Caco-2 (cell line): ENCODE results near the gene POLA1. TPM values are rescaled to one million over a fixed set of nuclear protein-coding genes. Genes with fewer than 3 reads are reported as not detected.

Experiments
- BruUV-seq: library from RNA; stranded (reverse); fragments of 400-500 nt; replicated peaks from 2 replicates; lab custom pipeline; 2021; lab: Mats Ljungman, UMichigan
- CTCF ChIA-PET: fragments of 300-600 bp; sonication (Branson Sonifier 250); formaldehyde crosslinking; loops from one replicate; lab custom pipeline; 2022; ENCODE audit warnings: antibody characterized with exemption; lab: Charles Lee
- POLR2A ChIA-PET: fragments of 300-600 bp; sonication (Branson Sonifier 250); formaldehyde crosslinking; loops from one replicate; lab custom pipeline; 2022; ENCODE audit warnings: antibody characterized with exemption; lab: Charles Lee
- DNase-seq, 2 experiments: peaks; one replicate each; pipeline versions ENCODE4 v3.0.0 to v3.0.0-alpha.2; 2020 to 2022
- H3K27me3 ChIP-seq: replicated peaks from 2 replicates; pipeline ENCODE4 v1.6.0; 2011; ENCODE audit warnings: low read length; ENCODE audit not compliant: control insufficient read depth, insufficient read depth
- H3K36me3 ChIP-seq: 2 replicates; pipeline ENCODE4 v1.5.1; 2011; ENCODE audit warnings: low read length; ENCODE audit not compliant: control insufficient read depth, insufficient read depth
- H3K4me1 ChIP-seq: fragments of 250-450 bp; sonication (Bioruptor Pico); 2 replicates; pipeline ENCODE4 v1.5.1; 2020; ENCODE audit warnings: mild to moderate bottlenecking
- H3K4me3 ChIP-seq: 2 replicates; pipeline ENCODE4 v1.5.1; 2011; ENCODE audit warnings: low read depth, mild to moderate bottlenecking, control low read depth, low read length
- H3K9me3 ChIP-seq: fragments of 250-450 bp; sonication (Bioruptor Pico); 2 replicates; pipeline ENCODE4 v1.5.1; 2020; ENCODE audit warnings: mild to moderate bottlenecking, moderate library complexity
- H3K27ac Mint-ChIP-seq: one replicate; pipeline ENCODE4 v1.8.0; 2022; ENCODE audit warnings: mixed read lengths; ENCODE audit not compliant: unreplicated experiment
- H3K27me3 Mint-ChIP-seq: one replicate; pipeline ENCODE4 v1.8.0; 2022; ENCODE audit warnings: mixed read lengths; ENCODE audit not compliant: insufficient read depth, unreplicated experiment
- H3K36me3 Mint-ChIP-seq: one replicate; pipeline ENCODE4 v1.8.0; 2022; ENCODE audit warnings: mild to moderate bottlenecking, mixed read lengths; ENCODE audit not compliant: insufficient read depth, unreplicated experiment
- H3K4me1 Mint-ChIP-seq: one replicate; pipeline ENCODE4 v1.8.0; 2022; ENCODE audit warnings: low read depth, mixed read lengths; ENCODE audit not compliant: unreplicated experiment
- H3K4me3 Mint-ChIP-seq: one replicate; pipeline ENCODE4 v1.8.0; 2022; ENCODE audit warnings: mild to moderate bottlenecking, moderate library complexity, mixed read lengths; ENCODE audit not compliant: unreplicated experiment
- H3K9me3 Mint-ChIP-seq: one replicate; pipeline ENCODE4 v1.8.0; 2022; ENCODE audit warnings: mixed read lengths; ENCODE audit not compliant: unreplicated experiment
- intact Hi-C: fragments of 100-400 bp; cut with micrococcal nuclease; formaldehyde crosslinking; loops from one replicate; pipeline ENCODE4 v1.10.0; 2022; ENCODE audit not compliant: unreplicated experiment
- total RNA-seq: library from RNA; stranded (reverse); gene quantifications from 2 replicates; pipeline ENCODE4 v1.2.3, GENCODE V29; 2022
- TF ChIP-seq, protein P1 (sequence below), 2 experiments: fragments of 200-600 bp in 1 of 2; IDR thresholded peaks; 1 replicate in 1 of 2; 2 replicates in 1 of 2; pipeline versions ENCODE4 v1.5.1 to v1.8.0; 2011 to 2022; ENCODE audit warnings: antibody characterized with exemption in 1 of 2, control low read depth in 1 of 2, inconsistent platforms in 1 of 2, low read depth in 1 of 2, low read length in 1 of 2, mild to moderate bottlenecking in 1 of 2, moderate library complexity in 1 of 2; ENCODE audit not compliant: insufficient read depth in 1 of 2, severe bottlenecking in 1 of 2, unreplicated experiment in 1 of 2

The POLA1 gene
- total RNA-seq, 1 experiment from 2014 or later, result 23.5 TPM

DNA sequence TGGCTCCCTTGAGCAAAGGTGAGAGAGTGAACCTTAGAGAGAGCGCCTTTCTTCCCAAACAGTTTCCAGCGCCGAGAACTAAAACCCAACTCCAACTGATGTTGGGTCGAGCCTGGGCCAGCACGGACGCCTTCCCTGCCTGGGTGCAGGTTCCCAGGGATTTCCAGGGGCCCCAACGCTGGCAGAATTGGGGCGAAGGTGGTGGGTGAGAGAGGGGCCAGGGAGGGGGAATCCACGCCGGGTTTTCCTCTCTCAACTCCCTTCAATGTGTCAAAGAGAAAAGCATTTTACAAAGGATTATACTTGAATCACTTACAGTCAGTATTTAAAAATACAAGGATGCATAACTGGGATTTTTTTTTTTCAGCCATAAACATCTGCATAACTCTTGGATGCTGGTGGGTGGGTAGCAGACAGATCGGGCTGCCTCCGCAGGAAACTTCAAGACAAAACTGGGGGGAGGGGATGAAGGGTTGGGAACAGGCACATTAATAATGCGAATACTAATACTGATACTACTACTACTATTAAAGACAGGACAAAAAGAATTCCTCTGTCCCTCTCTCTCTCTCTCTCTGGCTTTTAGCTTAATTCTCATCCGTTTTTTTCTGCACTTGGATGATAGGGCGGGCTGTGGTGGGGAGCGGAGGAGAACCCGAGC lies 323.4 kb downstream of the POLA1 start:
- TF ChIP-seq, protein P1, sequence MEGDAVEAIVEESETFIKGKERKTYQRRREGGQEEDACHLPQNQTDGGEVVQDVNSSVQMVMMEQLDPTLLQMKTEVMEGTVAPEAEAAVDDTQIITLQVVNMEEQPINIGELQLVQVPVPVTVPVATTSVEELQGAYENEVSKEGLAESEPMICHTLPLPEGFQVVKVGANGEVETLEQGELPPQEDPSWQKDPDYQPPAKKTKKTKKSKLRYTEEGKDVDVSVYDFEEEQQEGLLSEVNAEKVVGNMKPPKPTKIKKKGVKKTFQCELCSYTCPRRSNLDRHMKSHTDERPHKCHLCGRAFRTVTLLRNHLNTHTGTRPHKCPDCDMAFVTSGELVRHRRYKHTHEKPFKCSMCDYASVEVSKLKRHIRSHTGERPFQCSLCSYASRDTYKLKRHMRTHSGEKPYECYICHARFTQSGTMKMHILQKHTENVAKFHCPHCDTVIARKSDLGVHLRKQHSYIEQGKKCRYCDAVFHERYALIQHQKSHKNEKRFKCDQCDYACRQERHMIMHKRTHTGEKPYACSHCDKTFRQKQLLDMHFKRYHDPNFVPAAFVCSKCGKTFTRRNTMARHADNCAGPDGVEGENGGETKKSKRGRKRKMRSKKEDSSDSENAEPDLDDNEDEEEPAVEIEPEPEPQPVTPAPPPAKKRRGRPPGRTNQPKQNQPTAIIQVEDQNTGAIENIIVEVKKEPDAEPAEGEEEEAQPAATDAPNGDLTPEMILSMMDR (IDR thresholded peaks at IDR 0.05; ENCODE audit: insufficient read depth in 1 of 2, low read depth in 1 of 2, low read length in 1 of 2, severe bottlenecking in 1 of 2, unreplicated experiment in 1 of 2), result no peak
- Mint-ChIP-seq H3K27me3 (peaks cover 26% of the 10 kb centered on the region), H3K4me1 (no peaks in the 10 kb centered on the region), H3K36me3 (peaks cover 6% of the 10 kb centered on the region), H3K9me3 (no peaks in the 10 kb centered on the region), H3K27ac (no peak overlapping the region), H3K4me3 (peak overlapping the region; percentile 73)
- CTCF ChIA-PET, result no interaction called here
- Histone ChIP-seq H3K4me3 (no peak overlapping the region; the same call in 1 of the 2 replicates), H3K27me3 (no peaks in the 10 kb centered on the region; the same call in 1 of the 2 replicates), H3K4me1 (no peaks in the 10 kb centered on the region), H3K9me3 (no peaks in the 10 kb centered on the region), H3K36me3 (no peaks in the 10 kb centered on the region)
- POLR2A ChIA-PET, result no interaction called here
- no peak for DNase-seq
- BruUV-seq, result no TSS peak
- intact Hi-C loops, result no loop called here

DNA sequence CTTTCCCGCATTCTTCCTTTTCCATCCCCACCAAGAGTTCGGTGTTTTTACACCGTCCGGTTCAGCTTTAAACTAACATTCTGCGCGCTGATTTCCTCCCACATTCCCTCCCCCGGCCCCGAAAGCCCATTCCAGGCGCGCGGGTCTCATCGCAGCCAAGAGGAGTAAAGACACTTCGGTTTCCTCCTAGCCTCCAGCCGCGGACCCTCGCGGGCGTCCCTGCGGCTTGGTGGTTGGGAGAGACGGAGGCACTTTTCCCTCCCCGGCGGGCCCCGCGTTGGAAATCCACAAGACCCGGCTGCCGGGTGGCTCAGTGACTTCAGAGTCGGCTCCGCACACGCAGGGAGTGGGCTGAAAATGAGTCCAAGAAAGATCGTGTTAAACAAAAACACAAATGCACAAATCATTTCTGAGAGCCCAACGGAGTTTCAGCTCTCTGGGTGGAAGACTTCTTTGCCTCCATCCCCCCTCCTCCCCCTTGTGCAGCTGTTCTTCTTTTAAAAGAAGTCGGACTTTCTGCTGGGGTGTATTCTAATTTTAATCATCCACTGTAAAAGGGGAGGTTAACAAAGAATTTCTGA lies 324.0 kb downstream of the POLA1 start:
- no peak overlapping the region for H3K27ac Mint-ChIP-seq
- no peaks in the 10 kb centered on the region for H3K9me3 Mint-ChIP-seq
- H3K4me1 Mint-ChIP-seq, result no peaks in the 10 kb centered on the region
- H3K27me3 ChIP-seq, result no peaks in the 10 kb centered on the region; the same call in 1 of the 2 replicates
- peak overlapping the region; percentile 30 for H3K4me3 ChIP-seq
- intact Hi-C loops, result no loop called here
- TF ChIP-seq, protein P1 (IDR thresholded peaks at IDR 0.05; ENCODE audit: insufficient read depth in 1 of 2, low read depth in 1 of 2, low read length in 1 of 2, severe bottlenecking in 1 of 2, unreplicated experiment in 1 of 2), result no peak
- DNase-seq, result peak in 1 of 2 experiments; percentile 18
- no peaks in the 10 kb centered on the region for H3K36me3 ChIP-seq
- H3K36me3 Mint-ChIP-seq, result peaks cover 6% of the 10 kb centered on the region
- peaks cover 29% of the 10 kb centered on the region for H3K27me3 Mint-ChIP-seq
- H3K4me1 ChIP-seq, result no peaks in the 10 kb centered on the region
- ChIA-PET CTCF (no interaction called here), POLR2A (no interaction called here)
- BruUV-seq, result no TSS peak
- H3K4me3 Mint-ChIP-seq, result peak overlapping the region; percentile 73
- H3K9me3 ChIP-seq, result no peaks in the 10 kb centered on the region

DNA sequence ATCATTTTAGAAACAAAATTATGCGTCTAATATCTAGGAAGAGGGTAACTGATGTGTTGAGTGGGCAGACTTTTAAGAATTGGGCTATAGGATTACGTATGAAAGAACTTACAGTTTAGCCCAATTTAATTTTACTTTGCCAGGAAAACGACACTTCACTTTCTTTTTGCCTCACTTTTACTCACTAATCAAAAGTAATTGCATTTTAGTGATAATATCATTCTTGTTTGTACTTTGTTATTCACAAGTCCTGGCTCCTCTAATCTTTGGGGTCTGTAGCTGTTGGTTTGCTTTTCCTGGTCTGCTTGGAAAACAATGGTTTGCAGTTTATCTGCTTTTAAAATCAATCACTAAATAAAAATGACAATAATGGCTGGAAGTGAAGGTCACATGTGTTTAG lies 325.0 kb downstream of the POLA1 start:
- ChIA-PET POLR2A (no interaction called here), CTCF (no interaction called here)
- Histone ChIP-seq H3K27me3 (no peaks in the 10 kb centered on the region; the same call in 1 of the 2 replicates), H3K4me3 (no peak overlapping the region), H3K4me1 (no peaks in the 10 kb centered on the region), H3K9me3 (no peaks in the 10 kb centered on the region), H3K36me3 (no peaks in the 10 kb centered on the region)
- BruUV-seq, result no TSS peak
- Mint-ChIP-seq H3K4me1 (no peaks in the 10 kb centered on the region), H3K27me3 (peaks cover 29% of the 10 kb centered on the region), H3K36me3 (peaks cover 6% of the 10 kb centered on the region), H3K4me3 (no peak overlapping the region), H3K27ac (no peak overlapping the region), H3K9me3 (no peaks in the 10 kb centered on the region)
- no peak for DNase-seq
- TF ChIP-seq, protein P1 (IDR thresholded peaks at IDR 0.05; ENCODE audit: insufficient read depth in 1 of 2, low read depth in 1 of 2, low read length in 1 of 2, severe bottlenecking in 1 of 2, unreplicated experiment in 1 of 2), result no peak
- intact Hi-C loops, result no loop called here
